PC-9 (cell line): ENCODE results near the gene DNAI4. TPM values are rescaled to one million over a fixed set of nuclear protein-coding genes. Genes with fewer than 3 reads are reported as not detected.

Experiments
- BruUV-seq: library from RNA; stranded (reverse); fragments of 400-500 nt; replicated peaks from 2 replicates; lab custom pipeline; 2021; lab: Mats Ljungman, UMichigan
- CTCF ChIA-PET: fragments of 300-600 bp; sonication (Branson Sonifier 250); formaldehyde crosslinking; loops from one replicate; lab custom pipeline; 2022; ENCODE audit warnings: antibody characterized with exemption; lab: Charles Lee
- POLR2A ChIA-PET: fragments of 300-600 bp; sonication (Branson Sonifier 250); formaldehyde crosslinking; loops from one replicate; lab custom pipeline; 2022; ENCODE audit warnings: antibody characterized with exemption; ENCODE audit not compliant: unreplicated experiment; lab: Charles Lee
- DNase-seq, 2 experiments: peaks; one replicate each; pipeline versions ENCODE4 v3.0.0 to v3.0.0-alpha.2; 2015 to 2022; ENCODE audit warnings: mixed read lengths in 1 of 2
- H2AFZ ChIP-seq: fragments of 200-600 bp; sonication (generic); 2 replicates; pipeline ENCODE4 v1.8.1; 2017; ENCODE audit warnings: antibody characterized with exemption
- H3F3A ChIP-seq: fragments of 200-600 bp; sonication (generic); 2 replicates; pipeline ENCODE4 v1.8.1; 2017; ENCODE audit warnings: antibody characterized with exemption, mild to moderate bottlenecking, low read depth; ENCODE audit not compliant: insufficient read depth
- H3K27ac ChIP-seq: fragments of 200-600 bp; sonication (generic); 2 replicates; pipeline ENCODE4 v1.6.1; 2016; ENCODE audit warnings: mixed run types
- H3K27me3 ChIP-seq: fragments of 200-600 bp; sonication (generic); 2 replicates; pipeline ENCODE4 v1.6.1; 2016; ENCODE audit warnings: low read depth, mixed run types; ENCODE audit not compliant: insufficient read depth
- H3K36me3 ChIP-seq: fragments of 200-600 bp; sonication (generic); 2 replicates; pipeline ENCODE4 v1.6.1; 2016; ENCODE audit warnings: low read depth, mixed run types
- H3K4me1 ChIP-seq: fragments of 200-600 bp; sonication (generic); replicated peaks from 2 replicates; pipeline ENCODE4 v1.6.1; 2016; ENCODE audit warnings: mixed run types; ENCODE audit not compliant: insufficient read depth
- H3K4me2 ChIP-seq: fragments of 200-600 bp; sonication (generic); 2 replicates; pipeline ENCODE4 v1.6.1; 2017; ENCODE audit warnings: mixed run types
- H3K4me3 ChIP-seq: fragments of 200-600 bp; sonication (generic); 2 replicates; pipeline ENCODE4 v1.6.1; 2016; ENCODE audit warnings: mixed run types
- H3K79me2 ChIP-seq: fragments of 200-600 bp; sonication (generic); 2 replicates; pipeline ENCODE4 v1.6.1; 2017; ENCODE audit warnings: low read depth, mixed run types
- H3K9me2 ChIP-seq: fragments of 200-600 bp; sonication (generic); 2 replicates; pipeline ENCODE4 v1.8.1; 2017; ENCODE audit warnings: mild to moderate bottlenecking; ENCODE audit not compliant: insufficient read depth
- H3K9me3 ChIP-seq: fragments of 200-600 bp; sonication (generic); 2 replicates; pipeline ENCODE4 v1.8.1; 2016; ENCODE audit warnings: low read depth; ENCODE audit not compliant: insufficient read depth
- H4K20me1 ChIP-seq: fragments of 200-600 bp; sonication (generic); 2 replicates; pipeline ENCODE4 v1.8.1; 2017; ENCODE audit not compliant: insufficient read depth
- EZH2 ChIP-seq: fragments of 200-600 bp; sonication (generic); IDR thresholded peaks from 2 replicates; pipeline ENCODE4 v1.8.0; 2017; ENCODE audit warnings: antibody characterized with exemption, low read depth
- intact Hi-C: fragments of 100-400 bp; cut with micrococcal nuclease; formaldehyde crosslinking; loops from one replicate; pipeline ENCODE4 v1.10.0; 2022; ENCODE audit not compliant: unreplicated experiment
- total RNA-seq: library from RNA; stranded (reverse); gene quantifications from 2 replicates; pipeline ENCODE4 v1.2.3, GENCODE V29; 2021
- TF ChIP-seq, protein P1 (sequence below): fragments of 200-600 bp; sonication (generic); conservative IDR thresholded peaks from 2 replicates; pipeline ENCODE4 v1.6.1; 2017; ENCODE audit warnings: mixed run types, antibody characterized with exemption, mild to moderate bottlenecking, moderate library complexity

Gene DNAI4
- total RNA-seq, 1 experiment from 2014 or later, result 12.6 TPM

DNA sequence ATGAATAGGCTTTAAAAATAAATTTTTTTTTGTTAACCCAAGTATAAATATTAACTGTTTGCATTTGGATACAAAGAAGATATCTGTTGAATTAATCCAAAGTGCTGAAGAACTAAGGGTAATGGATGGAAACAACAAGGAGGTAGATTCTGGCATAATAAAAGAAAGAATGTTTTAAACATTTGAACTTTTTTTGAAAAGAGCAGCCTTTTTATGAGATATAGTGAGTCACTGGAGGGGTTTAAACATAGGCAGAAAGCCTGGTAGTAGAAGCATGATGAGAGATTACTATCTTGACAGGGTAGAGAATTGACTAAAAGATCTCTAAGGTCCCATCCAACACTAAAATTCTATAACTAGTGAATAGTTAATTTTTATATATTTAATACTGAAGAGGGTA is 2.9 kb upstream of the DNAI4 start:
- Histone ChIP-seq H4K20me1 (peaks cover 6% of the 10 kb centered on the region), H3K27ac (no peak overlapping the region), H2AFZ (no peak overlapping the region), H3K4me2 (no peak overlapping the region), H3K27me3 (no peaks in the 10 kb centered on the region), H3K79me2 (peaks cover 73% of the 10 kb centered on the region), H3F3A (peaks cover 22% of the 10 kb centered on the region), H3K36me3 (0 out of 2 replicates have a peak, but pooled peaks cover 5% of the 10 kb centered on the region), H3K4me1 (peaks cover 43% of the 10 kb centered on the region), H3K4me3 (no peak overlapping the region), H3K9me2 (no peaks in the 10 kb centered on the region), H3K9me3 (no peaks in the 10 kb centered on the region)
- intact Hi-C loops, result no loop called here
- no TSS peak for BruUV-seq
- no peak for DNase-seq
- TF ChIP-seq, protein P1, sequence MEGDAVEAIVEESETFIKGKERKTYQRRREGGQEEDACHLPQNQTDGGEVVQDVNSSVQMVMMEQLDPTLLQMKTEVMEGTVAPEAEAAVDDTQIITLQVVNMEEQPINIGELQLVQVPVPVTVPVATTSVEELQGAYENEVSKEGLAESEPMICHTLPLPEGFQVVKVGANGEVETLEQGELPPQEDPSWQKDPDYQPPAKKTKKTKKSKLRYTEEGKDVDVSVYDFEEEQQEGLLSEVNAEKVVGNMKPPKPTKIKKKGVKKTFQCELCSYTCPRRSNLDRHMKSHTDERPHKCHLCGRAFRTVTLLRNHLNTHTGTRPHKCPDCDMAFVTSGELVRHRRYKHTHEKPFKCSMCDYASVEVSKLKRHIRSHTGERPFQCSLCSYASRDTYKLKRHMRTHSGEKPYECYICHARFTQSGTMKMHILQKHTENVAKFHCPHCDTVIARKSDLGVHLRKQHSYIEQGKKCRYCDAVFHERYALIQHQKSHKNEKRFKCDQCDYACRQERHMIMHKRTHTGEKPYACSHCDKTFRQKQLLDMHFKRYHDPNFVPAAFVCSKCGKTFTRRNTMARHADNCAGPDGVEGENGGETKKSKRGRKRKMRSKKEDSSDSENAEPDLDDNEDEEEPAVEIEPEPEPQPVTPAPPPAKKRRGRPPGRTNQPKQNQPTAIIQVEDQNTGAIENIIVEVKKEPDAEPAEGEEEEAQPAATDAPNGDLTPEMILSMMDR, result no peak
- TF ChIP-seq EZH2, result no peak
- ChIA-PET CTCF (no interaction called here), POLR2A (no interaction called here)

DNA sequence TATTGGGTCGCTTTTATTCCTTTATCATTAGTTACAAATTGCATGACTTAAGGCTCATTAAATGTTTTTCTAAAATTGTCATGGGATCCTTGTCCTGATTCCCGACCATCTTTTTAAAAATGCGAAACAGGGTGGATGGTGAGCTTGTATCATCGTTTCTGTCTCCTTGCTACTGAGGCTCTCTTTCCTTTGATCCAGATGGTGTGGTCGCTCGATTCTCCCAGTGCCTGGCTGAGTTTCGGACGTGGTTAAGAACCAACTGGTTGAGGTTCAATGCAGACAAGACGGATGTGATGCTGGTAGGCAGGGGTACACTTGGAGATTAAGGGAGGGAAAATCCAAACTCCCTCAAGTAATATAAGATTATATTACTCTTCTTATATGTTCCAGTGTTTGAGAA is 1.3 kb upstream of the DNAI4 start:
- CTCF ChIA-PET, result no interaction called here
- no peaks in the 10 kb centered on the region for H3K9me3 ChIP-seq
- H3K27me3 ChIP-seq, result no peaks in the 10 kb centered on the region
- TSS peak; percentile 26 for BruUV-seq
- H3F3A ChIP-seq, result peaks cover 22% of the 10 kb centered on the region
- H3K36me3 ChIP-seq, result 0 out of 2 replicates have a peak, but pooled peaks cover 5% of the 10 kb centered on the region
- H3K9me2 ChIP-seq, result no peaks in the 10 kb centered on the region
- POLR2A ChIA-PET, result no interaction called here
- H3K4me2 ChIP-seq, result peak overlapping the region; percentile 95
- peak overlapping the region; percentile 50 for H3K27ac ChIP-seq
- peak overlapping the region; percentile 72 for H3K4me3 ChIP-seq
- intact Hi-C loops, result loop anchor here (2.0 kb wide), 1 partner anchor 127 kb away; no protein-coding TSS in a partner anchor
- TF ChIP-seq, protein P1, result no peak
- no peak for TF ChIP-seq EZH2
- peak overlapping the region; percentile 73 for H2AFZ ChIP-seq
- peaks cover 72% of the 10 kb centered on the region for H3K79me2 ChIP-seq
- H3K4me1 ChIP-seq, result peaks cover 40% of the 10 kb centered on the region
- no peaks in the 10 kb centered on the region; the same call in 1 of the 2 replicates for H4K20me1 ChIP-seq
- DNase-seq, result no peak

DNA sequence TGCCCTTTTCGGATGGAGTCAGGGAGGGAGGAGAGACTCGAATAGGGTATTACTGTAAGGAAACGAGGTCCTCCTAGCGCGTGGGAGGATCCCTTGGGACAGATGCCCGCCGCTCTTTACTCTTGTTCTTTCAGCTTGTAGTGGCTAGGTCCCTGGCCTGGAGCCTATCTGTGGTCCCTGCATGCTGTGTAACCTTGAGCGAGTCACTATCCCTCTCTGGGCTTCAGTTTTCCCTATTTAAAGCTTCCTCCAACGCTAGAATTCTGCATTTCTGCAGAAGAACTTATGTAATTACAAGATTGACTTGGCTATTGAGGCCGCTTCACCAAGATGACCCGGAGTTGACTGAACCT is 878 bp upstream of the DNAI4 start:
- POLR2A ChIA-PET, result interaction anchor here (0.6 kb wide), 2 partner anchors 13 to 1454 kb away, joined by 3 read pairs; no protein-coding TSS in a partner anchor
- Histone ChIP-seq H3K4me2 (peak overlapping the region; percentile 95), H3K9me3 (no peaks in the 10 kb centered on the region), H3F3A (peaks cover 22% of the 10 kb centered on the region), H3K4me1 (peaks cover 40% of the 10 kb centered on the region), H4K20me1 (no peaks in the 10 kb centered on the region; the same call in 1 of the 2 replicates), H2AFZ (peak overlapping the region; percentile 73), H3K4me3 (peak overlapping the region; percentile 72), H3K79me2 (peaks cover 70% of the 10 kb centered on the region), H3K9me2 (no peaks in the 10 kb centered on the region), H3K27me3 (no peaks in the 10 kb centered on the region), H3K36me3 (0 out of 2 replicates have a peak, but pooled peaks cover 5% of the 10 kb centered on the region), H3K27ac (peak overlapping the region; percentile 50)
- no TSS peak for BruUV-seq
- TF ChIP-seq, protein P1, result no peak
- no peak for TF ChIP-seq EZH2
- no peak for DNase-seq
- CTCF ChIA-PET, result no interaction called here
- intact Hi-C loops, result loop anchor here (2.0 kb wide), 1 partner anchor 127 kb away; no protein-coding TSS in a partner anchor
